Immature natural killer cell (primary cell): ENCODE measurements around the gene CDH7. TPM values are rescaled to one million over a fixed set of nuclear protein-coding genes. Genes with fewer than 3 reads are reported as not detected.
A peak's percentile ranks its signal among the peaks of the same experiment; 100 is the strongest.

Experiments used
- DNase-seq, 3 donors: peaks; one replicate each; pipeline ENCODE4 v3.0.0; 2022; ENCODE audit warnings: mixed read lengths in 1 of 3
- H3K27ac Mint-ChIP-seq, 6 donors: one replicate each; pipeline ENCODE4 v1.8.0; 2020; ENCODE audit warnings: mixed read lengths in 6 of 6, mild to moderate bottlenecking in 5 of 6, inconsistent platforms in 4 of 6, moderate library complexity in 3 of 6
- H3K27me3 Mint-ChIP-seq, 3 donors: one replicate each; pipeline ENCODE4 v1.8.0; 2020 to 2021; ENCODE audit warnings: low read depth in 3 of 3, mild to moderate bottlenecking in 3 of 3, mixed read lengths in 3 of 3, moderate library complexity in 3 of 3, inconsistent platforms in 1 of 3
- H3K36me3 Mint-ChIP-seq, 3 donors: one replicate each; pipeline ENCODE4 v1.8.0; 2020; ENCODE audit warnings: mixed read lengths in 3 of 3, inconsistent platforms in 2 of 3, mild to moderate bottlenecking in 2 of 3
- H3K4me1 Mint-ChIP-seq, 2 donors: one replicate each; pipeline ENCODE4 v1.8.0; 2020; ENCODE audit warnings: inconsistent platforms in 2 of 2, mild to moderate bottlenecking in 2 of 2, mixed read lengths in 2 of 2, moderate library complexity in 1 of 2
- H3K4me3 Mint-ChIP-seq, 5 donors: one replicate each; pipeline ENCODE4 v1.8.0; 2020; ENCODE audit warnings: mild to moderate bottlenecking in 5 of 5, mixed read lengths in 5 of 5, inconsistent platforms in 3 of 5, moderate library complexity in 3 of 5
- H3K9me3 Mint-ChIP-seq, 6 donors: one replicate each; pipeline ENCODE4 v1.8.0; 2020; ENCODE audit warnings: mild to moderate bottlenecking in 6 of 6, mixed read lengths in 6 of 6, inconsistent platforms in 4 of 6, moderate library complexity in 3 of 6
- polyA plus RNA-seq, 3 donors: library from polyadenylated mRNA; unstranded; fragments of 300-500 nt; fragmentation: Illumina TruSeq; gene quantifications; one replicate each; pipeline ENCODE4 v1.2.3, GENCODE V29; 2021

CDH7 gene
- polyA plus RNA-seq = not detected

GRCh38 chr18:65750389-65751154, at the start of gene CDH7:
TSS of gene CDH7 (plus strand) at chr18:65751012. CDS start at chr18:65762843, 11,831 bp downstream.
- H3K9me3 Mint-ChIP-seq = peaks cover 9 to 63% (median 34%) of the 10 kb centered on the region in 6 donors
- H3K4me3 Mint-ChIP-seq = peak within 1 kb of the TSS in 1 of 5 donors; percentile 14
- H3K27ac Mint-ChIP-seq = no peak within 1 kb of the TSS
- H3K36me3 Mint-ChIP-seq = peaks cover 0 to 4% (median 0%) of the 10 kb centered on the region in 3 donors
- peaks cover 0 to 6% (median 1%) of the 10 kb centered on the region in 3 donors for H3K27me3 Mint-ChIP-seq
- peaks cover 0 to 2% of the 10 kb centered on the region in 2 donors for H3K4me1 Mint-ChIP-seq
- DNase-seq = no peak

- Mint-ChIP-seq H3K9me3 (peaks cover 5 to 36% (median 14%) of the 10 kb centered on the region in 6 donors), H3K4me1 (no peaks in the 10 kb centered on the region), H3K4me3 (no peak overlapping the region), H3K27me3 (peaks cover 0 to 1% (median 0%) of the 10 kb centered on the region in 3 donors), H3K36me3 (peaks cover 0 to 4% (median 0%) of the 10 kb centered on the region in 3 donors), H3K27ac (no peak overlapping the region)
- no peak for DNase-seq
Measured at GRCh38 chr18:65704046-65704445, 46.8 kb upstream of the CDH7 start.

GRCh38 chr18:65706646-65707045, 44.2 kb upstream of the CDH7 start:
- H3K27ac Mint-ChIP-seq = no peak overlapping the region
- H3K9me3 Mint-ChIP-seq = peaks cover 5 to 39% (median 13%) of the 10 kb centered on the region in 6 donors
- peaks cover 0 to 4% (median 0%) of the 10 kb centered on the region in 3 donors for H3K36me3 Mint-ChIP-seq
- H3K4me1 Mint-ChIP-seq = no peaks in the 10 kb centered on the region
- no peak for DNase-seq
- no peak overlapping the region for H3K4me3 Mint-ChIP-seq
- peaks cover 0 to 1% (median 0%) of the 10 kb centered on the region in 3 donors for H3K27me3 Mint-ChIP-seq

GRCh38 chr18:65711493-65711892, 39.3 kb upstream of the CDH7 start:
- no peak for DNase-seq
- no peaks in the 10 kb centered on the region for H3K36me3 Mint-ChIP-seq
- peaks cover 3 to 30% (median 11%) of the 10 kb centered on the region in 6 donors for H3K9me3 Mint-ChIP-seq
- peaks cover 0 to 1% (median 0%) of the 10 kb centered on the region in 3 donors for H3K27me3 Mint-ChIP-seq
- H3K4me1 Mint-ChIP-seq = no peaks in the 10 kb centered on the region
- no peak overlapping the region for H3K4me3 Mint-ChIP-seq
- no peak overlapping the region for H3K27ac Mint-ChIP-seq

GRCh38 chr18:65721619-65722018, 29.2 kb upstream of the CDH7 start:
- Mint-ChIP-seq H3K27ac (no peak overlapping the region), H3K9me3 (peaks cover 2 to 21% (median 8%) of the 10 kb centered on the region in 6 donors), H3K27me3 (no peaks in the 10 kb centered on the region), H3K36me3 (no peaks in the 10 kb centered on the region), H3K4me3 (no peak overlapping the region), H3K4me1 (no peaks in the 10 kb centered on the region)
- DNase-seq = no peak

GRCh38 chr18:65725251-65726050, 25.4 kb upstream of the CDH7 start:
- H3K9me3 Mint-ChIP-seq = peaks cover 0 to 27% (median 7%) of the 10 kb centered on the region in 6 donors

GRCh38 chr18:65735155-65735554, 15.7 kb upstream of the CDH7 start:
- no peak overlapping the region for H3K4me3 Mint-ChIP-seq
- no peak for DNase-seq
- no peaks in the 10 kb centered on the region for H3K27me3 Mint-ChIP-seq
- no peaks in the 10 kb centered on the region for H3K4me1 Mint-ChIP-seq
- peaks cover under 1 to 31% (median 5%) of the 10 kb centered on the region in 6 donors for H3K9me3 Mint-ChIP-seq
- H3K27ac Mint-ChIP-seq = no peak overlapping the region
- no peaks in the 10 kb centered on the region for H3K36me3 Mint-ChIP-seq

More at GRCh38 chr18:65725251-65726050, 25.4 kb upstream of the CDH7 start:
- H3K4me3 Mint-ChIP-seq = no peak overlapping the region
- no peak for DNase-seq
- H3K36me3 Mint-ChIP-seq = no peaks in the 10 kb centered on the region
- peaks cover 0 to 2% (median 0%) of the 10 kb centered on the region in 3 donors for H3K27me3 Mint-ChIP-seq
- H3K27ac Mint-ChIP-seq = no peak overlapping the region
- H3K4me1 Mint-ChIP-seq = no peaks in the 10 kb centered on the region

- H3K4me1 Mint-ChIP-seq = no peaks in the 10 kb centered on the region
- H3K27me3 Mint-ChIP-seq = no peaks in the 10 kb centered on the region
- H3K27ac Mint-ChIP-seq = no peak overlapping the region
- H3K9me3 Mint-ChIP-seq = peaks cover 0 to 26% (median 8%) of the 10 kb centered on the region in 6 donors
- H3K4me3 Mint-ChIP-seq = no peak overlapping the region
- no peaks in the 10 kb centered on the region for H3K36me3 Mint-ChIP-seq
- no peak for DNase-seq
Measured at GRCh38 chr18:65737471-65737955, 13.3 kb upstream of the CDH7 start.

- no peak for DNase-seq
- peaks cover 0 to 4% (median 0%) of the 10 kb centered on the region in 3 donors for H3K36me3 Mint-ChIP-seq
- H3K4me1 Mint-ChIP-seq = peaks cover 0 to 2% of the 10 kb centered on the region in 2 donors
Measured at GRCh38 chr18:65746936-65747335, 3.9 kb upstream of the CDH7 start.

GRCh38 chr18:65748321-65748720, 2.5 kb upstream of the CDH7 start:
- no peak for DNase-seq
- peaks cover 9 to 67% (median 35%) of the 10 kb centered on the region in 6 donors for H3K9me3 Mint-ChIP-seq
- H3K4me3 Mint-ChIP-seq = no peak overlapping the region
- peaks cover 0 to 4% (median 0%) of the 10 kb centered on the region in 3 donors for H3K36me3 Mint-ChIP-seq
- H3K27me3 Mint-ChIP-seq = peaks cover 0 to 6% (median 1%) of the 10 kb centered on the region in 3 donors
- peaks cover 0 to 2% of the 10 kb centered on the region in 2 donors for H3K4me1 Mint-ChIP-seq
- no peak overlapping the region for H3K27ac Mint-ChIP-seq

More at GRCh38 chr18:65746936-65747335, 3.9 kb upstream of the CDH7 start:
- Mint-ChIP-seq H3K27me3 (peaks cover 0 to 6% (median 1%) of the 10 kb centered on the region in 3 donors), H3K27ac (no peak overlapping the region), H3K9me3 (peaks cover 6 to 59% (median 30%) of the 10 kb centered on the region in 6 donors), H3K4me3 (no peak overlapping the region)

- Mint-ChIP-seq H3K4me1 (peaks cover 0 to 2% of the 10 kb centered on the region in 2 donors), H3K9me3 (peaks cover 9 to 59% (median 34%) of the 10 kb centered on the region in 6 donors), H3K36me3 (peaks cover 0 to 4% (median 0%) of the 10 kb centered on the region in 3 donors), H3K27ac (no peak overlapping the region), H3K27me3 (peaks cover 0 to 6% (median 1%) of the 10 kb centered on the region in 3 donors), H3K4me3 (no peak overlapping the region)
- DNase-seq = no peak
Measured at GRCh38 chr18:65749841-65750240, 971 bp upstream of the CDH7 start.

- peaks cover 7 to 61% (median 32%) of the 10 kb centered on the region in 6 donors for H3K9me3 Mint-ChIP-seq
- H3K36me3 Mint-ChIP-seq = peaks cover 0 to 4% (median 0%) of the 10 kb centered on the region in 3 donors
- peak overlapping the region in 1 of 5 donors; percentile 14 for H3K4me3 Mint-ChIP-seq
- no peak for DNase-seq
- H3K4me1 Mint-ChIP-seq = peaks cover 0 to 2% of the 10 kb centered on the region in 2 donors
- no peak overlapping the region for H3K27ac Mint-ChIP-seq
- peaks cover 0 to 6% (median 1%) of the 10 kb centered on the region in 3 donors for H3K27me3 Mint-ChIP-seq
Measured at GRCh38 chr18:65751155-65752085, 608 bp downstream of the CDH7 start.
